GM23248 (cell line): ENCODE results near the gene ISM1. TPM values are rescaled to one million over a fixed set of nuclear protein-coding genes. Genes with fewer than 3 reads are reported as not detected.

Source experiments
- DNase-seq: peaks from one replicate; pipeline ENCODE4 v3.0.0-alpha.2; 2015
- H2AFZ ChIP-seq: fragments of 200-600 bp; sonication (generic); 2 replicates; pipeline ENCODE4 v1.6.1; 2016; ENCODE audit warnings: antibody characterized with exemption
- H3F3A ChIP-seq: fragments of 200-600 bp; sonication (generic); 2 replicates; pipeline ENCODE4 v1.6.1; 2016; ENCODE audit warnings: mild to moderate bottlenecking, antibody characterized with exemption, mixed run types; ENCODE audit not compliant: insufficient read depth
- H3K27ac ChIP-seq: fragments of 200-600 bp; sonication (generic); 2 replicates; pipeline ENCODE4 v1.5.1; 2016; ENCODE audit warnings: mild to moderate bottlenecking
- H3K27me3 ChIP-seq: fragments of 200-600 bp; sonication (generic); replicated peaks from 2 replicates; pipeline ENCODE4 v1.6.1; 2016; ENCODE audit warnings: mild to moderate bottlenecking; ENCODE audit not compliant: insufficient read depth
- H3K36me3 ChIP-seq: fragments of 200-600 bp; sonication (generic); 2 replicates; pipeline ENCODE4 v1.6.1; 2016; ENCODE audit warnings: low read depth, mild to moderate bottlenecking
- H3K4me1 ChIP-seq: fragments of 200-600 bp; sonication (generic); 2 replicates; pipeline ENCODE4 v1.6.1; 2016; ENCODE audit warnings: mild to moderate bottlenecking; ENCODE audit not compliant: insufficient read depth
- H3K4me2 ChIP-seq: fragments of 200-600 bp; sonication (generic); one replicate; pipeline ENCODE4 v1.6.1; 2016; ENCODE audit warnings: mild to moderate bottlenecking; ENCODE audit not compliant: unreplicated experiment
- H3K4me3 ChIP-seq: fragments of 200-600 bp; sonication (generic); 2 replicates; pipeline ENCODE4 v1.5.1; 2016; ENCODE audit warnings: mild to moderate bottlenecking
- H3K79me2 ChIP-seq: fragments of 200-600 bp; sonication (generic); 2 replicates; pipeline ENCODE4 v1.6.1; 2016; ENCODE audit warnings: mild to moderate bottlenecking; ENCODE audit not compliant: insufficient read depth
- H3K9ac ChIP-seq: fragments of 200-600 bp; sonication (generic); 2 replicates; pipeline ENCODE4 v1.6.1; 2016; ENCODE audit warnings: mild to moderate bottlenecking
- H3K9me2 ChIP-seq: fragments of 200-600 bp; sonication (generic); 2 replicates; pipeline ENCODE4 v1.6.1; 2016; ENCODE audit warnings: mixed run types, mild to moderate bottlenecking, moderate library complexity; ENCODE audit not compliant: insufficient read depth
- H3K9me3 ChIP-seq: fragments of 200-600 bp; sonication (generic); one replicate; pipeline ENCODE4 v1.6.1; 2017; ENCODE audit warnings: low read depth
- H4K20me1 ChIP-seq: fragments of 200-600 bp; sonication (generic); 2 replicates; pipeline ENCODE4 v1.6.0; 2016; ENCODE audit not compliant: insufficient read depth
- EZH2 ChIP-seq: fragments of 200-600 bp; sonication (generic); IDR thresholded peaks from 2 replicates; pipeline ENCODE4 v1.6.1; 2018; ENCODE audit warnings: antibody characterized with exemption, mild to moderate bottlenecking; ENCODE audit not compliant: insufficient read depth, poor library complexity, severe bottlenecking
- EZH2phosphoT487 ChIP-seq: fragments of 200-600 bp; sonication (generic); IDR thresholded peaks from 2 replicates; pipeline ENCODE4 v1.6.1; 2018; ENCODE audit warnings: antibody characterized with exemption, moderate library complexity, mild to moderate bottlenecking, low read depth; ENCODE audit not compliant: insufficient read depth
- WGBS, 2 experiments: methylation state at CpG; one replicate each; pipeline ENCODE4 v1.1.6; 2015 to 2017; ENCODE audit warnings: low lambda C conversion rate in 2 of 2, low coverage in 1 of 2; ENCODE audit errors: missing lambda C conversion rate in 2 of 2; 5-methylcytosine and 5-hydroxymethylcytosine counted together
- in situ Hi-C: fragments of 300-500 bp; cut with MboI; formaldehyde crosslinking; loops from 2 replicates; pipeline ENCODE4 v1.15.0; 2020
- polyA plus RNA-seq: library from polyadenylated mRNA; unstranded; fragments of >200 nt; fragmentation: Nextera tagmentation; extraction: Ambion mirVana; gene quantifications from 2 replicates; pipeline ENCODE4 v1.2.1, GENCODE V29; 2016
- total RNA-seq: library from RNA; depleted of rRNA; stranded (reverse); fragments of >200 nt; shearing (Covaris generic); gene quantifications from 2 replicates; pipeline ENCODE4 v1.2.3, GENCODE V29; 2014

The ISM1 gene
- total and polyA plus RNA-seq, 2 experiments from 2014 or later = 0.06 TPM; not detected in 1

GRCh38 chr20:13207016-13207415 is 14.1 kb upstream of the ISM1 start:
- H3K9me3 ChIP-seq = no peaks in the 10 kb centered on the region
- in situ Hi-C loops = no loop called here
- H2AFZ ChIP-seq = no peak overlapping the region
- H3K4me1 ChIP-seq = no peaks in the 10 kb centered on the region
- 38 to 41% methylated on average over 2 of the region's 2 CpGs for WGBS, 2 experiments
- H3K27ac ChIP-seq = no peak overlapping the region
- no peak overlapping the region for H3K9ac ChIP-seq
- no peak overlapping the region for H3K4me3 ChIP-seq
- DNase-seq = no peak
- no peaks in the 10 kb centered on the region for H3F3A ChIP-seq
- H3K4me2 ChIP-seq = no peak overlapping the region
- peaks cover 13% of the 10 kb centered on the region for H3K27me3 ChIP-seq
- H3K9me2 ChIP-seq = no peaks in the 10 kb centered on the region
- no peaks in the 10 kb centered on the region for H3K36me3 ChIP-seq
- no peak for TF ChIP-seq EZH2
- no peak for TF ChIP-seq EZH2phosphoT487
- H4K20me1 ChIP-seq = no peaks in the 10 kb centered on the region
- H3K79me2 ChIP-seq = no peaks in the 10 kb centered on the region

GRCh38 chr20:13211956-13212618 is 9.0 kb upstream of the ISM1 start:
- Histone ChIP-seq H3K4me2 (peak overlapping the region; percentile 30), H3K4me3 (no peak overlapping the region), H3K4me1 (peaks cover 11% of the 10 kb centered on the region), H4K20me1 (no peaks in the 10 kb centered on the region), H3K9me2 (no peaks in the 10 kb centered on the region), H3K36me3 (no peaks in the 10 kb centered on the region), H3K27me3 (peaks cover 30% of the 10 kb centered on the region), H3F3A (no peaks in the 10 kb centered on the region), H3K9ac (no peak overlapping the region), H3K27ac (no peak overlapping the region; the same call in 1 of the 2 replicates), H3K79me2 (no peaks in the 10 kb centered on the region), H2AFZ (no peak overlapping the region), H3K9me3 (no peaks in the 10 kb centered on the region)
- TF ChIP-seq EZH2 (no peak), EZH2phosphoT487 (no peak)
- 35 to 39% methylated on average over 4 of the region's 4 CpGs for WGBS, 2 experiments
- DNase-seq = peak; percentile 25
- in situ Hi-C loops = no loop called here

GRCh38 chr20:13212750-13213149 is 8.3 kb upstream of the ISM1 start:
- in situ Hi-C loops = no loop called here
- Histone ChIP-seq H3K9me3 (no peaks in the 10 kb centered on the region), H2AFZ (no peak overlapping the region), H4K20me1 (no peaks in the 10 kb centered on the region), H3K4me3 (no peak overlapping the region), H3K4me2 (peak overlapping the region; percentile 30), H3K36me3 (no peaks in the 10 kb centered on the region), H3K4me1 (peaks cover 11% of the 10 kb centered on the region), H3K27ac (peak overlapping the region; percentile 8; the same call in 1 of the 2 replicates), H3F3A (no peaks in the 10 kb centered on the region), H3K9ac (no peak overlapping the region), H3K79me2 (no peaks in the 10 kb centered on the region), H3K9me2 (no peaks in the 10 kb centered on the region), H3K27me3 (peaks cover 37% of the 10 kb centered on the region)
- peak; percentile 85 for DNase-seq
- WGBS, 2 experiments = 1 to 5% methylated on average over 5 of the region's 5 CpGs
- TF ChIP-seq EZH2phosphoT487 (0 out of 2 replicates have a peak, but pooled peaks have one; percentile 81), EZH2 (no peak)

- Histone ChIP-seq H3K4me2 (peak overlapping the region; percentile 30), H3K9me2 (no peaks in the 10 kb centered on the region), H3K27me3 (peaks cover 42% of the 10 kb centered on the region), H3K9ac (no peak overlapping the region), H3K9me3 (no peaks in the 10 kb centered on the region), H4K20me1 (no peaks in the 10 kb centered on the region), H3F3A (no peaks in the 10 kb centered on the region), H3K4me3 (no peak overlapping the region), H3K36me3 (no peaks in the 10 kb centered on the region), H3K4me1 (peaks cover 11% of the 10 kb centered on the region), H2AFZ (no peak overlapping the region), H3K27ac (no peak overlapping the region; the same call in 1 of the 2 replicates), H3K79me2 (no peaks in the 10 kb centered on the region)
- in situ Hi-C loops = no loop called here
- peak; percentile 22 for DNase-seq
- no peak for TF ChIP-seq EZH2phosphoT487
- TF ChIP-seq EZH2 = no peak
- 77 to 88% methylated on average over 1 of the region's 1 CpG for WGBS, 2 experiments
These were observed 7.7 kb upstream of the ISM1 start for GRCh38 chr20:13213335-13213734.
